HG02938 (cell line): ENCODE results near the gene BEND7.

Experiments
- ATAC-seq: cut with Tn5 transposase; IDR thresholded peaks from one replicate; pipeline ENCODE4 v1.9.1; 2021; ENCODE audit warnings: mild to moderate bottlenecking, moderate library complexity; ENCODE audit not compliant: unreplicated experiment

The BEND7 gene

DNA sequence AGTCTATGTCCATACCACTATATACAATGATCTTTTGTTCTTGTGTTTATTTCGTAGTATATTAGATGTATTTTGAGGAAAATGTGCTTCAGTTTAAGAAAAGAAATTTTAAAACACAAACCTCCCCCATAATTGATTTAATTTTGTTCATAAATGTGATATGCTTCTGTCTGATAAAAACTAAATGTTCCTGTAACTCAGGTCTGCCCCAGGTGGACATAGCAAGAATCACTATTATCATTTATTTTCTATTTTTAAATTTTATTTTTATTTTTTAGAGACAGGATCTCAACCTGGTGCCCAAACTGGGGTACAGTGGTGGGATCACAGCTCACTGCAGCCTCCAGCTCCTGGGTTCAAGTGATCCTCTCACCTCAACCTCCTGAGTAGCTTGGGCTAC lies 43.2 kb downstream of the BEND7 start:
- no peak for ATAC-seq

DNA sequence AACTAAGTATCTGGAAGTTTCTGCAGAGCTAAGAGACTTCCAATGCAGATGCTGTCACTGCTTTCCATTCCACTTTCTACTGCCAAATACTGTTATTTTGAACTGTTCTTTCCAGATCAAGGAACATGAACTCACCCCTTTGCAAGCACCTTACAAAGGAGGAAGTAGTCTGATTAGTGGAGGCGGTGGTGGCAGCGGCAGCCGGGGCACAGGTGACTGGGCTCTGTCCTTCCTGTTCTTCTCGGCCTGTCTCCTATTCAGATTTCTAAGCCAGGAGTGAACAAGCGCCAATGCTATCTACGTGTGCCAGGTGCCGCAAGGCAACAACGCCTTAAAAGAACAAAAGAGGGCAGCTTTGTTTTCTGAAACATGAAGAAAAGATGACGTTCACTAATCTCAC lies 44.9 kb downstream of the BEND7 start:
- no peak for ATAC-seq

DNA sequence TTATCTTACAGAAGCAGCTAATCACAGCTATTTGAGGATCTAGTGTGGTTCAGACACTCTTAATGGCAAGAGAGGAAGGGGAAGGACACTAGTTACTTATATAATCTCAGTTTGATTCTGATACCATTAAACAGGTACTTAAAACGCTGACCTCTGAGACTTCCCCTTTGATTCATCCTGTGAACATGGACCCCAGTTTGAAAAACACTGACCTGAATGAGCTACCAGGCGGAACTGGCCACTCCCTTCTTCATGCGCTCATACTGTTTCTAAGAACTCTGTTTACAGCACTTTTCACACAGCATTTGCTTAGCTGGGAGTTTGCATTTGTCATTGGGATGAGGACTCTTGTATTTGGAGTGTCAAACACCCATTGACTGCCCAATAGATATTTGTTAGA lies 45.7 kb downstream of the BEND7 start:
- ATAC-seq, result no peak

DNA sequence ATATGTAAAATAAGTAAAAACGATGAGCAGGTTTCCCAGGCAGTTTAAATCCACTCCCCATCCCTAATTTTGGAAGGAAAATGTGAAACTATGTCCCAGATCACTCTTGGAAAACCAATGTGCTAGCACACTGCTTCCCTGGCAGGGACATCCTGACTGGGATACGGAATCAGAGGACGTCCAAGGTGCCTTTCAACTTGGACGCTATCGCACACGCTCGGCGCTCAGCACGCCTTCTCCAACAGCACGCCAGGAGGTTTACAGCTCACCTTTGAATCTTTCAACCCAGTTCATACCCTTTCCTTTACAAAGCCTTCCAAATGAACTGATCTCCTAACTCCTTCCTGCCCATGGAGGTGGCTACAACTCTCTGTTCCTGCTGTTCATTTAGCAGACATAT lies 47.1 kb downstream of the BEND7 start:
- ATAC-seq, result no peak

GRCh38 chr10:13475124-13475523 lies 53.7 kb downstream of the BEND7 start:
- ATAC-seq, result no peak

GRCh38 chr10:13473986-13474385 lies 54.8 kb downstream of the BEND7 start:
- no peak for ATAC-seq

GRCh38 chr10:13472359-13472758 lies 56.5 kb downstream of the BEND7 start:
- ATAC-seq, result no peak

DNA sequence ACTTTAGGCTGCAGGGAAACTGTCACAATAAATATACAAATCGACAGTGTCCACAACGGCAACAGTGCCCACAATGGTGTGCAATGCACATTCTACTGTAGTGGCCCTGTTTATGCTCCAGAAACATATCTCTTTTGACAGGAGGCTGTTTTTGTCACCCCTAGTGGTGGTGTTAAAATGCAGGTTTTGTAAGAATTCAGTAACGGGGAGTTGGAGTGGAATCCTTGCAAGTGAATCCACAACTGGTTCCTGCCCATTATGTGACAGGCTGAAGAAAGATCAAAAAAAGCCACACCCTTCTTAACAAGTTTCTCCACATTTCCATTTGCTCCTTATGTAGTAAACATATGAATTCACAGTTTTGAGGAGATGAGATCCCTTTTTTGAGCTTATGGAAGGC lies 58.5 kb downstream of the BEND7 start:
- no peak for ATAC-seq

DNA sequence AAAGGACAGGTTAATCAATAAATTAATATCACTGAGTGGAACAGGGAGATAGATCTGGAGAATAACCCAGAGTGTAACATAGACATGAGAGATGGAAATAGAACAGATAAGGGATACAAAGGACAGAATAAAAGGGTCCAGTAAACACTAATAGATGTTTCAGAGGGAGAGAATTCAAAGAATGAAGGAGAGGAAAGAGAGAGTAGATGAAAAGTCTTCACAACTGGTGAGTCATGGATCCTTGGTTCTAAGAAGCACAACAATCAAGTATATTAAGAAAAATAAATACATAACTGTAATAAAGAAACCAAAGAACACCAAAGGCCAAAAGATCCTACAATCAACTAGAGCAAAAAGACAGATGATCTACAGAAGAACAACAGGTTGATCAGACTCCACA lies 66.3 kb downstream of the BEND7 start:
- no peak for ATAC-seq

GRCh38 chr10:13458687-13459012 lies 70.2 kb downstream of the BEND7 start:
- ATAC-seq, result no peak

GRCh38 chr10:13457958-13458686 lies 70.7 kb downstream of the BEND7 start:
- ATAC-seq, result no peak

GRCh38 chr10:13453896-13454295 lies 74.9 kb downstream of the BEND7 start:
- ATAC-seq, result no peak

- ATAC-seq, result no peak
These were observed 78.7 kb downstream of the BEND7 start for GRCh38 chr10:13450069-13450468.

GRCh38 chr10:13449296-13449695 lies 79.5 kb downstream of the BEND7 start:
- ATAC-seq, result no peak

DNA sequence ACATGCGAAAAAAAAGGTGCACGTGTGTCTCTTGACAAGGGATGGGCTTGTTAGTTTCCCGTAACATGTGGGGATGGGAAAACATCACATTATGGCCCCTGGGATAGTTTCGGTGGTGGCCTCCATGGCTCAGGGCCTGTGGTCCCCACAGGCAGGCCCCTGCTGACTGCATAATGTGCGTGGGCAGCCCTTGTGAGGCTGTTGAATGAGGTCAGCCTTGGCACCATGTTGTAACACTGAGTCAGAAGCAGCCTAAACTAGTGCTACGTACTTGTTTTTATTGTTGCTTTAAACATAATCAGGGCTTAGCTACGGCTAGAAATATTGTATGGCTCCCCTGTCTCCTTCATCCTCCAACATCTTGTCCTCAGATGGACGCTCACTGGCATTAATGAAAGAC lies 80.6 kb downstream of the BEND7 start:
- ATAC-seq, result no peak

- no peak for ATAC-seq
These were observed 83.0 kb downstream of the BEND7 start for GRCh38 chr10:13445656-13446400.

DNA sequence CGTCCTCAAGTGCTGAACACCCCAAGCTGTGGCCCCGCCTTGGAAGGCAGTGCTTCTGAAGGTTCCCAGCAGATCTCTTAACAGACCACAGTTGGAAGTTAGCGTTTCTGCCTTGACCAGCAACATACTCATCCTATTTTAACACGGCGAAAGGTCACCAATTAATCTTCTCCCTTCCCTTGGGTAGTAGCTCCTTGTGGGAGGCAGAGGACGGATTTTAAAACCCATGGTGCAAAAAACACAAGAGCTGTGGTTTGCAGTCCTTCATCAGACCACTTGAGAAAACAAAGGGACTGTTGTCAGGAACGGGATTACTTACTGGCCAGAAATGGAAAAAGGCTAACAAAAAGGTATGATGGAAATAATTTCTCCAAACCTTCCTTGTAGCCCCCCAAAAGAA lies 87.3 kb downstream of the BEND7 start:
- no peak for ATAC-seq

DNA sequence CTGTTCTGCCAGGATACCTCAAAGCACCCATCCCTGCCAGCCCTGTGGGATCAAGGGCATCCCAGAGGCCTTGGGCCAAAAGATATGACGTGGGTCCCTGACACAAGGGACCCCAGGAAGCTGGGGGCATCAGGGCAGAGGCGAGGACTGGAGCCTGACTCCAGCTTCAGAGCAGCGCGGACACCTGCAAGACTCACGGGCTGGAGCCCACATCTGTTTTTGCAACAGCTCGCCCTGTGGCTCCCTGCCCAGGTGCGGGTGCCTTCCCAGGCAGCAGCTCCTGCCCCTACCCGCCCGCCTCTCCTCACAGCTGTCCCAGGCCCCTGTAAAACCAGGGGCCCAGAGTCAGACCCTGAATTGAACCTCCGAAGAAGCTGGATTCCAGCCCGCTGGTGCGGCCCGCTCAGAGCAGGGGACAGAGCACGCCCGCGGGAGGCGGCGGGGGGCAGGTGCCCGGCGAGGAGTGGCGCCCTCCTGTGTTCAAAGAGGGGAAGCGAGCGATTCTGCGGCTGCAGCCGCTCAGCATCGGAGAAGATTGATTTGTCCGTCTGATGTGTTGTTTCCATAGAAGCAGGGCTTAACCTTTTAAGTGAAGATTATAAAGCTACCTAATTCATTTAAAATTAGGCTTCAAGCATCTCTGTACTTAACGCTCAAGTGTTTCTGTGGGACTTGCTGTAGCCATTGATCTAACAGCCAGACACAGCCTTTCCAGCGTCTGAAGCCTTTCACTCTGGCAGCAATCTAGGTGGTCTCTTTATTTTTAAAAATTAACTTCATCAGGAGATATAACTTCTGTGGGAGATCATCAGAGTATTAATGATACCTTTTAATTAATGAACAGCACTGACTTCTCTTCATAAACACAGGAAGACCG lies 88.4 kb downstream of the BEND7 start:
- ATAC-seq, result peak; percentile 70

- no peak for ATAC-seq
These were observed 89.3 kb downstream of the BEND7 start for GRCh38 chr10:13439313-13440184.

- no peak for ATAC-seq
These were observed 91.7 kb downstream of the BEND7 start for GRCh38 chr10:13437026-13437555.
